HG03196 (cell line): Measurements from ENCODE around the gene C2orf49.

ENCODE experiments used
- ATAC-seq: cut with Tn5 transposase; IDR thresholded peaks from one replicate; pipeline ENCODE4 v1.9.1; 2021; ENCODE audit not compliant: unreplicated experiment

C2orf49 gene

GRCh38 chr2:105398336-105399206, 61.2 kb downstream of the C2orf49 start, which contains the start of gene FHL2:
FHL2 (minus strand) TSS chr2:105399051; CDS start chr2:105386516, 12,535 bp downstream.
- ATAC-seq = peak; percentile 96
